Thoracic aorta (tissue), 2 donors: Measurements from ENCODE around the gene FREM2. TPM values are rescaled to one million over a fixed set of nuclear protein-coding genes. Genes with fewer than 3 reads are reported as not detected.

Experiments
- ATAC-seq: fragments of 150-250 bp; one replicate; pipeline ENCODE4 v1.8.0; 2017; ENCODE audit warnings: low read depth; ENCODE audit not compliant: insufficient number of reproducible peaks, low FRiP score
- DNase-seq: peaks from one replicate; pipeline ENCODE4 v3.0.0-alpha.2; 2020; ENCODE audit warnings: low spot score
- H3K27ac ChIP-seq, 2 donors: fragments of 200-600 bp; sonication (generic); 1 replicate in 1 of 2; 2 replicates in 1 of 2; pipeline ENCODE4 v1.5.1; 2016; ENCODE audit warnings: mild to moderate bottlenecking in 2 of 2, moderate library complexity in 2 of 2
- H3K27me3 ChIP-seq: fragments of 200-600 bp; sonication (generic); replicated peaks from 2 replicates; pipeline ENCODE4 v1.6.0; 2016; ENCODE audit warnings: mild to moderate bottlenecking; ENCODE audit not compliant: insufficient read depth
- H3K36me3 ChIP-seq: fragments of 200-600 bp; sonication (generic); one replicate; pipeline ENCODE4 v1.5.1; 2016
- H3K4me1 ChIP-seq, 2 donors: fragments of 200-600 bp; sonication (generic); 1 replicate in 1 of 2; 2 replicates in 1 of 2; pipeline versions ENCODE4 v1.5.1 to v1.6.0; 2016; ENCODE audit warnings: low read depth in 2 of 2, mild to moderate bottlenecking in 1 of 2; ENCODE audit not compliant: control insufficient read depth in 1 of 2
- H3K4me3 ChIP-seq: fragments of 200-600 bp; sonication (generic); 2 replicates; pipeline ENCODE4 v1.5.1; 2016; ENCODE audit warnings: mild to moderate bottlenecking
- H3K9me3 ChIP-seq: fragments of 200-600 bp; sonication (generic); 2 replicates; pipeline ENCODE4 v1.5.1; 2016
- CTCF ChIP-seq: fragments of 200-600 bp; sonication (generic); IDR thresholded peaks from one replicate; pipeline ENCODE4 v1.5.1; 2019; ENCODE audit warnings: antibody characterized with exemption
- total RNA-seq, 2 donors: library from RNA; depleted of rRNA; stranded (reverse); fragments of >200 nt; gene quantifications; one replicate each; pipeline versions ENCODE4 v1.1.0 to v1.2.3, GENCODE V29; 2016

FREM2 gene
- total RNA-seq, 2 donors from 2014 or later: 0.14 TPM; not detected in 1

GRCh38 chr13:38781539-38781938, 94.7 kb downstream of the FREM2 start:
- Histone ChIP-seq H3K27ac (no peak overlapping the region), H3K36me3 (no peaks in the 10 kb centered on the region), H3K4me1 (no peaks in the 10 kb centered on the region), H3K27me3 (no peaks in the 10 kb centered on the region), H3K4me3 (no peak overlapping the region), H3K9me3 (no peaks in the 10 kb centered on the region)
- DNase-seq (no peak), ATAC-seq (no peak)
- no peak for TF ChIP-seq CTCF

GRCh38 chr13:38784036-38784880, 97.4 kb downstream of the FREM2 start:
- Histone ChIP-seq H3K4me3 (no peak overlapping the region), H3K4me1 (no peaks in the 10 kb centered on the region), H3K27me3 (no peaks in the 10 kb centered on the region), H3K27ac (no peak overlapping the region), H3K36me3 (no peaks in the 10 kb centered on the region), H3K9me3 (no peaks in the 10 kb centered on the region)
- DNase-seq (no peak), ATAC-seq (no peak)
- no peak for TF ChIP-seq CTCF

- Histone ChIP-seq H3K36me3 (no peaks in the 10 kb centered on the region), H3K4me3 (no peak overlapping the region), H3K27me3 (no peaks in the 10 kb centered on the region), H3K4me1 (no peaks in the 10 kb centered on the region), H3K27ac (no peak overlapping the region), H3K9me3 (no peaks in the 10 kb centered on the region)
- DNase-seq (no peak), ATAC-seq (no peak)
- TF ChIP-seq CTCF: no peak
Observed at GRCh38 chr13:38785042-38785441, 98.2 kb downstream of the FREM2 start.

GRCh38 chr13:38785490-38785889, 98.6 kb downstream of the FREM2 start:
- no peak overlapping the region for H3K27ac ChIP-seq
- H3K36me3 ChIP-seq: no peaks in the 10 kb centered on the region
- H3K4me1 ChIP-seq: no peaks in the 10 kb centered on the region
- no peak for DNase-seq
- ATAC-seq: no peak
- no peaks in the 10 kb centered on the region for H3K27me3 ChIP-seq
- H3K4me3 ChIP-seq: no peak overlapping the region
- H3K9me3 ChIP-seq: no peaks in the 10 kb centered on the region
- no peak for TF ChIP-seq CTCF

GRCh38 chr13:38787550-38787949, 100.7 kb downstream of the FREM2 start:
- ATAC-seq: no peak
- no peaks in the 10 kb centered on the region for H3K36me3 ChIP-seq
- no peak overlapping the region for H3K27ac ChIP-seq
- no peaks in the 10 kb centered on the region for H3K27me3 ChIP-seq
- no peaks in the 10 kb centered on the region for H3K9me3 ChIP-seq
- TF ChIP-seq CTCF: no peak
- H3K4me1 ChIP-seq: no peaks in the 10 kb centered on the region
- no peak for DNase-seq
- H3K4me3 ChIP-seq: no peak overlapping the region
